Stimulated activated naive B cell treated with anti-CD40 and anti-IgM and Interleukin-4, amounts not matched to agents 10 μg/mL and 1 μg/mL and 100 μg/mL, for 72 hours (primary cell): ENCODE results near the gene CASP3.

Experiments used
- ATAC-seq, 2 donors: fragments of 150-1000 bp; cut with Tn5 transposase; replicated peaks; 2 replicates each; pipeline ENCODE4 v1.10.0; 2021; ENCODE audit warnings: moderate library complexity in 1 of 2
- DNase-seq: peaks from one replicate; pipeline ENCODE4 v3.0.0; 2021
- H3K27ac Mint-ChIP-seq: one replicate; pipeline ENCODE4 v1.8.0; 2022; ENCODE audit warnings: mild to moderate bottlenecking, mixed read lengths
- H3K27me3 Mint-ChIP-seq, 2 donors: one replicate each; pipeline ENCODE4 v1.8.0; 2022; ENCODE audit warnings: mixed read lengths in 2 of 2
- H3K36me3 Mint-ChIP-seq, 2 donors: one replicate each; pipeline ENCODE4 v1.8.0; 2022; ENCODE audit warnings: mixed read lengths in 2 of 2, mild to moderate bottlenecking in 1 of 2
- H3K4me1 Mint-ChIP-seq, 2 donors: one replicate each; pipeline ENCODE4 v1.8.0; 2022; ENCODE audit warnings: mixed read lengths in 2 of 2, mild to moderate bottlenecking in 1 of 2
- H3K4me3 Mint-ChIP-seq, 2 donors: one replicate each; pipeline ENCODE4 v1.8.0; 2022; ENCODE audit warnings: mild to moderate bottlenecking in 2 of 2, mixed read lengths in 2 of 2, moderate library complexity in 1 of 2
- H3K9me3 Mint-ChIP-seq, 2 donors: one replicate each; pipeline ENCODE4 v1.8.0; 2022; ENCODE audit warnings: mixed read lengths in 2 of 2, mild to moderate bottlenecking in 1 of 2

CASP3 gene

DNA sequence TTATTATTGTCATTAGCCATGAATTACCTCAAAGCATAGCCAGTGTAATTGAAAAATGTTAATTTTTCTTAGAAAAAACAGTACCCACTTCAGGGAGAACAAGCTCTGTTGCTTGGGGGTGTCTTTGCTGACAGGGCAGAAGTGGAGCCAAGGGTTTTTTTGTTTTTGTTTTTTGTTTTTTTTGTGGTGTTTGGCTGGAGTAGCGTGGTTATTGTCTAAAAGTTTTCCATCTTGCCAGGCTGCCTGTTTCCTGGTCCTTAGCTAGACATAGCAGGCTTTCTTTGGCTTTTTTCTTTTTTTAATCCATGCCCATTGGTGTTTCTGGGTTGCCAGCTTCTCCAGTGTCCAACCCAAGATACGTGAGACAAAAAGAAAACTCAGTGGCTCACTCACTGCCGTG, 61.5 kb downstream of the CASP3 start:
- H3K27me3 Mint-ChIP-seq: no peaks in the 10 kb centered on the region
- H3K9me3 Mint-ChIP-seq: no peaks in the 10 kb centered on the region
- no peak overlapping the region for H3K4me3 Mint-ChIP-seq
- DNase-seq (no peak), ATAC-seq (no peak)
- H3K27ac Mint-ChIP-seq: no peak overlapping the region
- H3K4me1 Mint-ChIP-seq: peaks cover 16 to 24% of the 10 kb centered on the region in 2 donors
- H3K36me3 Mint-ChIP-seq: no peaks in the 10 kb centered on the region

- no peak overlapping the region for H3K4me3 Mint-ChIP-seq
- H3K27me3 Mint-ChIP-seq: no peaks in the 10 kb centered on the region
- H3K36me3 Mint-ChIP-seq: no peaks in the 10 kb centered on the region
- H3K4me1 Mint-ChIP-seq: peaks cover 16 to 24% of the 10 kb centered on the region in 2 donors
- H3K27ac Mint-ChIP-seq: no peak overlapping the region
- H3K9me3 Mint-ChIP-seq: no peaks in the 10 kb centered on the region
- ATAC-seq: no peak
- no peak for DNase-seq
Observed at GRCh38 chr4:184587221-184587620, 62.0 kb downstream of the CASP3 start.

DNA sequence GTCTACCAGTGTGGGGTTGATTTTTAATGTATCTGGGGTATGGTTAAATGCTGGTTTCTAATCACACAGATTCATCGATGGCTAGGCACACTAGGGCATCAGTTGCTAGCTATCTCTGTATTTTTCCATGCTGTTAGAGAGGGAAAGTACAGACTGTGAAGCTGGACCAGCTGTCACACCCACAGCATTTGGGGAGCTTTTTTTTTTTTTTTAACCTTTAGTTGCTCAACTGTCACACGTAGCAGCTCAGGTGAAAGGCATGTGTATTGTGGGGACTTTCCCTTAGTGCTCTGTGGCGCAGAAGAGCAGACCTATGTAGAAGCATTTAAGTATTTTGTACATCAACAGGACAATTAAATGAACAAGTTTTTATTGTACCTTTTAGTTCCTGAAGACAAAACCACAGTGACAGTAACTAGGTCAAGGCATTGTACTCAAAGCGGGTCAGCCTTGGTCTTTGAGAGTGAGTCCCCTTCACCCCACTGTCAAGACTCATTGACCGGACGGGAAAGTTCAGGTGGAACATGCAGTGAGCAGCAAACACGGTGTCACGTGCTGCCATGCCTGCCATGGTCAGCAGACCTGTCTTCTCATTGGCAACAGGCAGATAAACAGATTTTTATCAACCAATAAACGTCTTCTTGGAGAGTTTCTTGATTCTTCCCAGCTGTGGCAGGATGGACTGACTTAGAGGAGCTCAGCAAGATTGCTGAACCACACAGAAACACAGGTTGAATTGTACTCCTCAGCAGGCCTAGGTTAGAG, 65.3 kb downstream of the CASP3 start:
- no peaks in the 10 kb centered on the region for H3K27me3 Mint-ChIP-seq
- H3K4me3 Mint-ChIP-seq: peak overlapping the region in 1 of 2 donors; percentile 11
- peak; percentile 92 to 96 for ATAC-seq
- DNase-seq: peak; percentile 22
- H3K27ac Mint-ChIP-seq: peak overlapping the region; percentile 56
- H3K36me3 Mint-ChIP-seq: peaks cover 15 to 17% of the 10 kb centered on the region in 2 donors
- H3K4me1 Mint-ChIP-seq: peaks cover 16 to 24% of the 10 kb centered on the region in 2 donors
- H3K9me3 Mint-ChIP-seq: peaks cover 21 to 23% of the 10 kb centered on the region in 2 donors
